ENCODE data around the gene SV2C. TPM values are rescaled to one million over a fixed set of nuclear protein-coding genes. Genes with fewer than 3 reads are reported as not detected.

The SV2C gene
- total RNA-seq, 4 donors from 2014 or later = 0.16 to 2.6 (median 0.30) TPM

DNA sequence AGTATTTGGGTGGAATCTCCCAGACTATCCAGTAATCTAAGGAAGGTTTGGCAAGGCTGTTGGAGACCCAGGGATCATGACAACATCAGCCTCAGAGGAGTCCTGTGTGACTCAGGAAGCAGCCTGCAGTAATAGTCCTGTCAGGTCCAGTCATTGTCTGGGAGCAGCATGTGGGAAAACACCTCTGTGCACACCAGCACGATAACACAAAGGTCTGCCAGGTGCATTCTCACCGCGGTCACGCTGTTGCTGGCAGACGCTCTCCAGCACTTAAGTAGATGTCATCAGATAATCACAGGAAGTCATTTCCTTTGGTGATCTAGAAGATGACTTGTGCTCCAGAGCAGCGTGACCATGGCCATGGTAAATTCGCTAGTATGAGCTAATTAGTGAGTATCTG, 220.7 kb downstream of the SV2C start:
- TF ChIP-seq EP300 (IDR thresholded peaks at IDR 0.05; ENCODE audit: low read depth) (no peak), POLR2A (IDR thresholded peaks at IDR 0.05) (no peak), POLR2AphosphoS5 (IDR thresholded peaks at IDR 0.05) (no peak), CTCF (IDR thresholded peaks at IDR 0.05) (no peak)
- Histone ChIP-seq H3K27ac (peak overlapping the region; percentile 1 to 43 (median 24)), H3K36me3 (no peaks in the 10 kb centered on the region), H3K27me3 (no peaks in the 10 kb centered on the region), H3K4me3 (no peak overlapping the region), H3K9me3 (no peaks in the 10 kb centered on the region), H3K4me1 (peaks cover 0 to 31% (median 13%) of the 10 kb centered on the region in 4 donors)
- in situ Hi-C loops (cut with MboI; ENCODE audit: low pct_ligation_motif_present in 1 of 4, low pct_unique_long_range_greater_than_20kb in 1 of 4, low sequenced_read_pairs in 3 of 4) (no loop called here), intact Hi-C loops (cut with DNase I; ENCODE audit: low total_unique reads) (no loop called here)
- WGBS, 2 donors (ENCODE audit: low coverage in 1 of 2) = 22 to 45% methylated on average over 5 to 7 of the region's 7 CpGs
- peak; percentile 59 for DNase-seq

- intact Hi-C loops (cut with DNase I; ENCODE audit: low total_unique reads) = no loop called here
- TF ChIP-seq CTCF (IDR thresholded peaks at IDR 0.05) = no peak
- TF ChIP-seq POLR2AphosphoS5 (IDR thresholded peaks at IDR 0.05) = no peak
- TF ChIP-seq POLR2A (IDR thresholded peaks at IDR 0.05) = no peak
- TF ChIP-seq EP300 (IDR thresholded peaks at IDR 0.05; ENCODE audit: low read depth) = no peak
- Histone ChIP-seq H3K9me3 (no peaks in the 10 kb centered on the region), H3K4me1 (peaks cover 0 to 25% (median 10%) of the 10 kb centered on the region in 4 donors), H3K27ac (no peak overlapping the region), H3K36me3 (no peaks in the 10 kb centered on the region), H3K4me3 (no peak overlapping the region), H3K27me3 (no peaks in the 10 kb centered on the region)
- in situ Hi-C loops (cut with MboI; ENCODE audit: low pct_ligation_motif_present in 1 of 4, low pct_unique_long_range_greater_than_20kb in 1 of 4, low sequenced_read_pairs in 3 of 4) = no loop called here
- no peak for DNase-seq
- 62 to 76% methylated on average over 2 of the region's 2 CpGs for WGBS, 2 donors (ENCODE audit: low coverage in 1 of 2)
These were observed 222.1 kb downstream of the SV2C start for GRCh38 chr5:76305269-76305668.

DNA sequence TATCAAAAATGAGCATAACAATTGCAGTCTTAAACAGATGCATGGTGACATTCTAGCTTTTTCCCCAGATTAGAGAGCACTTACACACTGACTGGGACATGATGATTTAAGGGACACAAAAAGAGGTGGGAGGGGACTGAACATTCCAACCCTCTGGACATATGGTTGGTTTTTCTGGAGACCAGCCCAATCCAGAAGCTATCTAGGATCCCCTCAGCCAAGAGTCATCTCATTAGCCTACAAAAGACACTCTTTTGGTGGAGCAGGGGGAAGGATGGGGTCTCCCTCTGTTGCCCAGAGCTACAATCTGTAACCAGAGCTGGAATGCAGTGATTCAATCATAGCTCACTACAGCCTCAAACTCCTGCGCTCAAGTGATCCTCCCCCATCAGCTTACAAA, 222.6 kb downstream of the SV2C start:
- no peak overlapping the region for H3K4me3 ChIP-seq
- in situ Hi-C loops (cut with MboI; ENCODE audit: low pct_ligation_motif_present in 1 of 4, low pct_unique_long_range_greater_than_20kb in 1 of 4, low sequenced_read_pairs in 3 of 4) (no loop called here), intact Hi-C loops (cut with DNase I; ENCODE audit: low total_unique reads) (no loop called here)
- DNase-seq = no peak
- no peaks in the 10 kb centered on the region for H3K9me3 ChIP-seq
- H3K27me3 ChIP-seq = no peaks in the 10 kb centered on the region
- WGBS, 2 donors (ENCODE audit: low coverage in 1 of 2) = 86 to 100% methylated on average over 1 of the region's 1 CpG
- no peak for TF ChIP-seq POLR2AphosphoS5 (IDR thresholded peaks at IDR 0.05)
- peaks cover 0 to 25% (median 10%) of the 10 kb centered on the region in 4 donors for H3K4me1 ChIP-seq
- H3K36me3 ChIP-seq = no peaks in the 10 kb centered on the region
- peak overlapping the region in 1 of 4 donors; percentile 30 for H3K27ac ChIP-seq

DNA sequence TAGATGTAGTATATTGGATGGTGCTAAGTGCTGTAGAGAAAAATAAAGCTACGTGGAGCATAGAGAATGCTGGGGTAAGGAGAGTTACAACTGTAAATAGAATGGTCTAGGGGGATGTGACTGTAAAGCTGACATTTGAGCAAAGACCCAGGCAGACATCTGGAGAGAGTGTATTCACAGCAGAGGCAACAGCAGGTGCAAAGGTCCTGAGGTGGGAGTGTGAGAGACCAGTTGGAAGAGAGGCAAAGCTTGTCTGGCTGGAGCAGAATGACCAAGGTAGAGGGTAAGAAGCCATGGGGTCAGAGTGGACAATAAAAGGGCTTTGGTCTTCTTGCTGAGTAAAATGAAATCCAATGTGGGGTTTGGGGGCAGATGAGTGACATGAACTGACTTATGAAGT, 227.0 kb downstream of the SV2C start:
- H3K36me3 ChIP-seq = no peaks in the 10 kb centered on the region
- intact Hi-C loops (cut with DNase I; ENCODE audit: low total_unique reads) (no loop called here), in situ Hi-C loops (cut with MboI; ENCODE audit: low pct_ligation_motif_present in 1 of 4, low pct_unique_long_range_greater_than_20kb in 1 of 4, low sequenced_read_pairs in 3 of 4) (no loop called here)
- H3K4me1 ChIP-seq = no peaks in the 10 kb centered on the region
- no peak for TF ChIP-seq POLR2AphosphoS5 (IDR thresholded peaks at IDR 0.05)
- no peak for TF ChIP-seq EP300 (IDR thresholded peaks at IDR 0.05; ENCODE audit: low read depth)
- TF ChIP-seq POLR2A (IDR thresholded peaks at IDR 0.05) = no peak
- no peak for TF ChIP-seq CTCF (IDR thresholded peaks at IDR 0.05)
- 75 to 91% methylated on average over 1 of the region's 1 CpG for WGBS, 2 donors (ENCODE audit: low coverage in 1 of 2)
- DNase-seq = no peak
- H3K27ac ChIP-seq = no peak overlapping the region
- H3K4me3 ChIP-seq = no peak overlapping the region
- no peaks in the 10 kb centered on the region for H3K9me3 ChIP-seq
- H3K27me3 ChIP-seq = no peaks in the 10 kb centered on the region

DNA sequence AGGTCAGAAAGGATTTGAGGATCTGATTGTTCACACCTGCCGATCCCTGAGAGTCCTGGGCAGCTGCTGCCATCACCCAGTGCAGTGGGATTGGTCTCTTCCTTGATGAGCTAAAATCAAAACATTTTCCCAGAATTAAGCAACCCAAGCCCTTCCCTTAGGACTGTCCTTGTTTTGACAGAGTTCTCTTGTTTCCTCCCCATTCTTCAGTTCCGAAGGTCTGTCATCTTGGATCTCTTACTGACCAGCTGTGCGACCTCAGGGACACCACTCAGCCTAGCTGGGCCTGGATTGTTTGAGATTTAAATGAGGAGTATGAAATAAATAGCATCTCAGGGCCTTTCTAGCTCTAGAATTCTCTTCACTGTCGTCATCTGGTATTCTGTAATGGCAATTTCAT, 229.6 kb downstream of the SV2C start:
- H3K27ac ChIP-seq = no peak overlapping the region
- no peak overlapping the region for H3K4me3 ChIP-seq
- DNase-seq = no peak
- H3K9me3 ChIP-seq = no peaks in the 10 kb centered on the region
- TF ChIP-seq CTCF (IDR thresholded peaks at IDR 0.05) (no peak), POLR2AphosphoS5 (IDR thresholded peaks at IDR 0.05) (no peak), EP300 (IDR thresholded peaks at IDR 0.05; ENCODE audit: low read depth) (no peak), POLR2A (IDR thresholded peaks at IDR 0.05) (no peak)
- in situ Hi-C loops (cut with MboI; ENCODE audit: low pct_ligation_motif_present in 1 of 4, low pct_unique_long_range_greater_than_20kb in 1 of 4, low sequenced_read_pairs in 3 of 4) (no loop called here), intact Hi-C loops (cut with DNase I; ENCODE audit: low total_unique reads) (no loop called here)
- no peaks in the 10 kb centered on the region for H3K4me1 ChIP-seq
- no peaks in the 10 kb centered on the region for H3K36me3 ChIP-seq
- no peaks in the 10 kb centered on the region for H3K27me3 ChIP-seq
- 88 to 90% methylated on average over 3 to 4 of the region's 4 CpGs for WGBS, 2 donors (ENCODE audit: low coverage in 1 of 2)
